K562 (cell line): ENCODE data around the gene SMG7. TPM values are rescaled to one million over a fixed set of nuclear protein-coding genes. Genes with fewer than 3 reads are reported as not detected.
A peak's percentile ranks its signal among the peaks of the same experiment; 100 is the strongest.

Source experiments
- ARID1B ChIP-seq: fragments of 450-650 bp; IDR thresholded peaks from 2 replicates; pipeline ENCODE4 v1.6.1; 2016; ENCODE audit warnings: antibody characterized with exemption, mild to moderate bottlenecking, inconsistent platforms
- CBX3 ChIP-seq, 2 experiments: IDR thresholded peaks; 1 replicate in 1 of 2; 2 replicates in 1 of 2; pipeline ENCODE4 v1.6.1; 2012; ENCODE audit warnings: inconsistent platforms in 2 of 2, low read length in 2 of 2, borderline replicate concordance in 1 of 2, control low read depth in 1 of 2
- HDAC3 ChIP-seq: fragments of 450-650 bp; IDR thresholded peaks from 2 replicates; pipeline ENCODE4 v1.6.1; 2018; ENCODE audit warnings: borderline replicate concordance, mild to moderate bottlenecking, moderate library complexity; ENCODE audit not compliant: partially characterized antibody
- ID3 ChIP-seq, 2 experiments: fragments of 250-450 bp in 1 of 2; fragments of 450-650 bp in 1 of 2; sonication (Bioruptor Pico) in 1 of 2; IDR thresholded peaks; 2 replicates each; pipeline versions ENCODE4 v1.6.1 to v1.8.0; 2016 to 2021; ENCODE audit warnings: mild to moderate bottlenecking in 2 of 2, moderate library complexity in 2 of 2, missing compliant biosample characterization in 1 of 2, missing genetic modification characterization in 1 of 2
- IRF1 ChIP-seq: sonication (generic); formaldehyde crosslinking; IDR thresholded peaks from 2 replicates; pipeline ENCODE4 v1.8.0; 2022; ENCODE audit warnings: missing genetic modification reagents, mild to moderate bottlenecking, borderline replicate concordance
- KDM2B ChIP-seq: fragments of 250-450 bp; sonication (Bioruptor Pico); IDR thresholded peaks from 2 replicates; pipeline ENCODE4 v1.8.0; 2021; ENCODE audit warnings: mild to moderate bottlenecking, moderate library complexity
- POLR3A ChIP-seq: IDR thresholded peaks from 2 replicates; pipeline ENCODE4 v1.6.1; 2011; ENCODE audit warnings: borderline replicate concordance, mild to moderate bottlenecking, moderate library complexity; ENCODE audit not compliant: insufficient read length, insufficient read depth; ENCODE audit errors: extremely low read depth
- RREB1 ChIP-seq: fragments of 250-450 bp; sonication (Bioruptor Pico); IDR thresholded peaks from 2 replicates; pipeline ENCODE4 v1.4.0; 2020
- SRF ChIP-seq, 2 experiments: fragments of 250-450, 450-650 bp in 1 of 2; sonication (Bioruptor Pico) in 1 of 2; sonication (generic) in 1 of 2; formaldehyde crosslinking; IDR thresholded peaks; 2 replicates each; pipeline versions ENCODE4 v1.5.0 to v1.5.1; 2020 to 2022; ENCODE audit warnings: mild to moderate bottlenecking in 1 of 2, missing genetic modification reagents in 1 of 2
- TGIF2 ChIP-seq: sonication (generic); formaldehyde crosslinking; IDR thresholded peaks from 2 replicates; pipeline ENCODE4 v1.8.1; 2022; ENCODE audit warnings: mild to moderate bottlenecking, missing genetic modification reagents, moderate library complexity
- THAP12 ChIP-seq: fragments of 250-450 bp; sonication (Bioruptor Pico); IDR thresholded peaks from 2 replicates; pipeline ENCODE4 v1.9.0; 2021; ENCODE audit warnings: mild to moderate bottlenecking, inconsistent platforms
- ZNF830 ChIP-seq: fragments of 250-450 bp; sonication (Bioruptor Pico); IDR thresholded peaks from 2 replicates; pipeline ENCODE4 v1.5.0; 2021; ENCODE audit warnings: mild to moderate bottlenecking
- polyA plus RNA-seq, 8 experiments: library from polyadenylated mRNA; depleted of rRNA in 4 of 8; stranded (reverse) in 5 of 8; unstranded in 3 of 8; fragments of >200 nt; fragmentation: Nextera tagmentation in 2 of 8; fragmentation: Illumina TruSeq in 1 of 8; extraction: Ambion mirVana in 2 of 8; extraction: Trizol in 1 of 8; gene quantifications; 2 replicates each; pipeline versions ENCODE4 v1.2.1 to v1.2.3, GENCODE V29; 2011 to 2014; ENCODE audit warnings: inconsistent platforms in 1 of 8, missing spikeins in 1 of 8
- total RNA-seq, 7 experiments: library from RNA; depleted of rRNA in 6 of 7; stranded (reverse); fragments of >200 nt in 6 of 7; fragmentation: Illumina TruSeq in 2 of 7; extraction: Trizol in 2 of 7; gene quantifications; 2 replicates each; pipeline versions ENCODE4 v1.2.1 to v1.2.3, GENCODE V29; 2011 to 2021; ENCODE audit warnings: low replicate concordance in 1 of 7

SMG7 gene
- total and polyA plus RNA-seq, 9 of the 15 experiments (the other 6 are each of a cell fraction or from before 2014, with no cell fraction given): 12.4 to 74.6 (median 29.0) TPM

- TF ChIP-seq HDAC3 (no peak), TGIF2 (peak; percentile 81; the same call in 1 of the 2 replicates), RREB1 (no peak), IRF1 (CRISPR knock-in tag) (no peak), POLR3A (no peak), ZNF830 (CRISPR knock-in tag) (no peak), ARID1B (no peak), CBX3 (IDR thresholded peaks at IDR 0.05; ENCODE audit: borderline replicate concordance in 1 of 2, low read length in 2 of 2) (peak in 1 of 2 experiments; percentile 91; a peak in 2 of 3 replicates), SRF (CRISPR knock-in tag; IDR thresholded peaks at IDR 0.05) (peak in 1 of 2 experiments; percentile 7; a peak in 1 of 4 replicates), KDM2B (CRISPR knock-in tag) (no peak), ID3 (CRISPR knock-in tag; IDR thresholded peaks at IDR 0.05) (no peak), ID3 (tag; IDR thresholded peaks at IDR 0.05) (no peak), THAP12 (no peak)
Observed at GRCh38 chr1:183470961-183471742, 1.1 kb upstream of the SMG7 start (continued).
